NCI-H82 treated with DMSO at 0.1 percent for 48 hours (cell line): ENCODE measurements around the gene ZNF367.

Experiments
- DNase-seq: peaks from one replicate; lab custom pipeline; 2025; ENCODE audit not compliant: unreplicated experiment; lab: John Stamatoyannopoulos, UW

The ZNF367 gene

GRCh38 chr9:96418083-96418919 is at the start of gene ZNF367:
Gene ZNF367 (minus strand): TSS chr9:96418370. CDS start chr9:96418032, 338 bp downstream.
- peak; percentile 81 for DNase-seq

- DNase-seq: no peak
Observed at GRCh38 chr9:96467784-96468183, 49.6 kb upstream of the ZNF367 start.

GRCh38 chr9:96464426-96464825 is 46.3 kb upstream of the ZNF367 start:
- no peak for DNase-seq

- no peak for DNase-seq
Observed at GRCh38 chr9:96462541-96462940, 44.4 kb upstream of the ZNF367 start.

GRCh38 chr9:96461336-96461735 is 43.2 kb upstream of the ZNF367 start:
- DNase-seq: no peak

- DNase-seq: no peak
Observed at GRCh38 chr9:96460882-96461281, 42.7 kb upstream of the ZNF367 start.

- DNase-seq: no peak
Observed at GRCh38 chr9:96460470-96460869, 42.3 kb upstream of the ZNF367 start.

- DNase-seq: no peak
Observed at GRCh38 chr9:96459268-96460007, 41.3 kb upstream of the ZNF367 start.

GRCh38 chr9:96458226-96458625 is 40.1 kb upstream of the ZNF367 start:
- no peak for DNase-seq

GRCh38 chr9:96457266-96457665 is 39.1 kb upstream of the ZNF367 start:
- no peak for DNase-seq

- no peak for DNase-seq
Observed at GRCh38 chr9:96453625-96454024, 35.5 kb upstream of the ZNF367 start.

- DNase-seq: no peak
Observed at GRCh38 chr9:96450613-96451528, 32.7 kb upstream of the ZNF367 start.

GRCh38 chr9:96449845-96450612 is 31.9 kb upstream of the ZNF367 start, which contains the start of gene HABP4:
Gene HABP4 (plus strand): TSS chr9:96450169. CDS start chr9:96450280, 111 bp downstream.
- DNase-seq: peak; percentile 82

- peak; percentile 51 for DNase-seq
Observed at GRCh38 chr9:96449523-96449844, 31.3 kb upstream of the ZNF367 start.

GRCh38 chr9:96448546-96449170 is 30.5 kb upstream of the ZNF367 start:
- DNase-seq: peak; percentile 38

GRCh38 chr9:96447406-96447805 is 29.2 kb upstream of the ZNF367 start:
- no peak for DNase-seq

GRCh38 chr9:96442491-96442890 is 24.3 kb upstream of the ZNF367 start:
- DNase-seq: no peak

- peak; percentile 41 for DNase-seq
Observed at GRCh38 chr9:96441798-96442445, 23.8 kb upstream of the ZNF367 start.

GRCh38 chr9:96440671-96441199 is 22.6 kb upstream of the ZNF367 start:
- no peak for DNase-seq
